H1 (cell line): Measurements from ENCODE around the gene FBN1. TPM values are rescaled to one million over a fixed set of nuclear protein-coding genes. Genes with fewer than 3 reads are reported as not detected.

ENCODE experiments used
- CTCF ChIP-seq, 3 experiments: IDR thresholded peaks; 1 replicate in 2 of 3; 2 replicates in 1 of 3; pipeline versions ENCODE4 v1.5.1 to v1.6.1; 2011; ENCODE audit warnings: low read length in 3 of 3, mild to moderate bottlenecking in 3 of 3, inconsistent platforms in 2 of 3, low read depth in 1 of 3, moderate library complexity in 1 of 3; ENCODE audit not compliant: insufficient read depth in 1 of 3; ENCODE audit errors: control extremely low read depth in 1 of 3
- GABPA ChIP-seq: IDR thresholded peaks from 2 replicates; pipeline ENCODE4 v1.6.1; 2011; ENCODE audit warnings: mild to moderate bottlenecking, low read length, moderate library complexity, borderline replicate concordance; ENCODE audit not compliant: insufficient read depth
- YY1 ChIP-seq: IDR thresholded peaks from 2 replicates; pipeline ENCODE4 v1.6.1; 2011; ENCODE audit warnings: low read depth, mild to moderate bottlenecking, low read length
- polyA plus RNA-seq, 7 experiments: library from polyadenylated mRNA; depleted of rRNA in 3 of 7; stranded (reverse) in 5 of 7; unstranded in 2 of 7; fragments of >200 nt in 5 of 7; fragments of 200-250 nt in 2 of 7; gene quantifications; 1 replicate in 5 of 7; 2 replicates in 1 of 7; 4 replicates in 1 of 7; pipeline versions ENCODE4 v1.2.1 to v1.2.3, GENCODE V29; 2011 to 2013; ENCODE audit warnings: missing spikeins in 2 of 7, mixed read lengths in 2 of 7
- total RNA-seq: library from RNA; stranded (reverse); fragmentation: NEBNext Ultra II Directional; extraction: Animal tissue kit (Norgen Biotek cat#: 25700); gene quantifications from 2 replicates; pipeline ENCODE4 v1.2.1, GENCODE V29; 2021

The FBN1 gene
- total and polyA plus RNA-seq, 2 of the 8 experiments (the other 6 are each of a cell fraction or from before 2014, with no cell fraction given), result 3.0 to 4.0 TPM

GRCh38 chr15:48570822-48571221, 74.7 kb downstream of the FBN1 start (continued):
- no peak for TF ChIP-seq CTCF (IDR thresholded peaks at IDR 0.05; ENCODE audit: control extremely low read depth in 1 of 3, insufficient read depth in 1 of 3, low read depth in 1 of 3, low read length in 3 of 3)
- no peak for TF ChIP-seq YY1
- no peak for TF ChIP-seq GABPA
